ENCODE results near the gene PTPN11. TPM values are rescaled to one million over a fixed set of nuclear protein-coding genes. Genes with fewer than 3 reads are reported as not detected.

Gene PTPN11
- total RNA-seq, 2 experiments from 2014 or later, result 44.6 to 46.4 TPM

DNA sequence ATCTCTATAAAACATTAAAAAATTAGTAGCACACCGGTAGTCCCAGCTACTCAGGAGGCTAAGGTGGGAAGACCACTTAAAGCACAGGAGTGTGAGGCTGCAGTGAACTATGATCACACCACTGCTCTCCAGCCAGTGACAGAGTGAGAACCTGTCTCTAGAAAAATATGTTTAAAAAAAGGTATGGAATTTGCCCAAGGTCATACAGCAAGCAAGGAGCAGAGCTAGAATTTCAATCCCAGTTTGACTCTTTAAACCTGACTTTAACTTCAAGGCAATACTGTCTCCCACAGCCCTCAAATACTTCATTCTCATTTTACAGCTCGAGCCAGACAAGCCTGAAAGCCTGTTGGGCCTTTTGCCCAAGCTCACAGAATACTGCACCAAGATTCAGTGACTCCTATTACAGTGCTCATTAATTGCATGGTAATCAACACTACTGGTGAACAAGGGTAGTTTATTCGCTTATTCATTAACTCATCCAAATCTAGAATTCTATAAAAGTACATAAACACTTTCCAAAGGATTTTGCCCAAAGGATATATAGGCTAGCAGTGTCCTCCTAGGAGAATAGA, 44.5 kb upstream of the PTPN11 start:
- ATAC-seq (ENCODE audit: poor library complexity) (no peak), DNase-seq (no peak)
- Mint-ChIP-seq H3K27me3 (no peaks in the 10 kb centered on the region), H3K4me1 (ENCODE audit: low read depth) (peaks cover 25% of the 10 kb centered on the region), H3K27ac (no peak overlapping the region), H3K36me3 (ENCODE audit: low read depth) (no peaks in the 10 kb centered on the region), H3K4me3 (no peak overlapping the region), H3K9me3 (no peaks in the 10 kb centered on the region)
- no peaks in the 10 kb centered on the region for H3K27me3 ChIP-seq (ENCODE audit: control insufficient read depth in 1 of 2, insufficient read depth in 2 of 2, low read length in 2 of 2)
- intact Hi-C loops (cut with DNase I, micrococcal nuclease), result no loop called here
- TF ChIP-seq, protein P1, sequence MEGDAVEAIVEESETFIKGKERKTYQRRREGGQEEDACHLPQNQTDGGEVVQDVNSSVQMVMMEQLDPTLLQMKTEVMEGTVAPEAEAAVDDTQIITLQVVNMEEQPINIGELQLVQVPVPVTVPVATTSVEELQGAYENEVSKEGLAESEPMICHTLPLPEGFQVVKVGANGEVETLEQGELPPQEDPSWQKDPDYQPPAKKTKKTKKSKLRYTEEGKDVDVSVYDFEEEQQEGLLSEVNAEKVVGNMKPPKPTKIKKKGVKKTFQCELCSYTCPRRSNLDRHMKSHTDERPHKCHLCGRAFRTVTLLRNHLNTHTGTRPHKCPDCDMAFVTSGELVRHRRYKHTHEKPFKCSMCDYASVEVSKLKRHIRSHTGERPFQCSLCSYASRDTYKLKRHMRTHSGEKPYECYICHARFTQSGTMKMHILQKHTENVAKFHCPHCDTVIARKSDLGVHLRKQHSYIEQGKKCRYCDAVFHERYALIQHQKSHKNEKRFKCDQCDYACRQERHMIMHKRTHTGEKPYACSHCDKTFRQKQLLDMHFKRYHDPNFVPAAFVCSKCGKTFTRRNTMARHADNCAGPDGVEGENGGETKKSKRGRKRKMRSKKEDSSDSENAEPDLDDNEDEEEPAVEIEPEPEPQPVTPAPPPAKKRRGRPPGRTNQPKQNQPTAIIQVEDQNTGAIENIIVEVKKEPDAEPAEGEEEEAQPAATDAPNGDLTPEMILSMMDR (IDR thresholded peaks at IDR 0.05), result no peak
- H3K4me3 ChIP-seq (ENCODE audit: low read length), result no peak overlapping the region
- H3K27ac ChIP-seq (ENCODE audit: low read depth in 1 of 2, low read length in 2 of 2), result no peak overlapping the region
- CTCF ChIA-PET, result no interaction called here
- POLR2A ChIA-PET, result no interaction called here
- H3K4me1 ChIP-seq (ENCODE audit: insufficient read depth, low read length), result no peaks in the 10 kb centered on the region
- H3K36me3 ChIP-seq (ENCODE audit: insufficient read depth, low read length), result no peaks in the 10 kb centered on the region
- no peaks in the 10 kb centered on the region for H3K9me3 ChIP-seq (ENCODE audit: control insufficient read depth in 1 of 2, insufficient read depth in 1 of 2, low read length in 2 of 2)

DNA sequence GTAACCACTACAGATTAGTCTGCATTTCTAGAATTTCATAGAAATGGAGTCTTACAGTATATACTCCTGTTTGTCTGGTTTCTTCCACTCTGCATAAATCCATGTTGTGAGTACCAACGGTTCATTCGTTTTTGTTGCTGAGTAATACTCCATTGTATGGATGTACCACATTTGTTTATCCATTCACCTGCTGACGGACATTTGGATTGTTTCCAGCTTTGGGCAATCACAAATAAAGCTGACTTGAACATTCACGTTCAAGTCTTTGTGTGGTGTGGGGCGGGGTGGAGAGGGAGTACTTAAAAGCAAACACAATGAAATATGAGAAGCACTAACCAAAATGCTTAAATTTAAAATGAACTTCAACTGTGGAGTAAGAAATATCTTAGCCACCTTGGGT, 43.6 kb upstream of the PTPN11 start:
- no peaks in the 10 kb centered on the region for H3K36me3 ChIP-seq (ENCODE audit: insufficient read depth, low read length)
- Mint-ChIP-seq H3K4me1 (ENCODE audit: low read depth) (peaks cover 24% of the 10 kb centered on the region), H3K27ac (no peak overlapping the region), H3K27me3 (no peaks in the 10 kb centered on the region), H3K9me3 (no peaks in the 10 kb centered on the region), H3K4me3 (no peak overlapping the region), H3K36me3 (ENCODE audit: low read depth) (no peaks in the 10 kb centered on the region)
- no peak for DNase-seq
- TF ChIP-seq, protein P1 (IDR thresholded peaks at IDR 0.05), result no peak
- H3K27me3 ChIP-seq (ENCODE audit: control insufficient read depth in 1 of 2, insufficient read depth in 2 of 2, low read length in 2 of 2), result no peaks in the 10 kb centered on the region
- ATAC-seq (ENCODE audit: poor library complexity), result no peak
- H3K4me1 ChIP-seq (ENCODE audit: insufficient read depth, low read length), result no peaks in the 10 kb centered on the region
- POLR2A ChIA-PET, result no interaction called here
- intact Hi-C loops (cut with DNase I, micrococcal nuclease), result no loop called here
- H3K4me3 ChIP-seq (ENCODE audit: low read length), result no peak overlapping the region
- CTCF ChIA-PET, result no interaction called here
- H3K27ac ChIP-seq (ENCODE audit: low read depth in 1 of 2, low read length in 2 of 2), result no peak overlapping the region
- H3K9me3 ChIP-seq (ENCODE audit: control insufficient read depth in 1 of 2, insufficient read depth in 1 of 2, low read length in 2 of 2), result no peaks in the 10 kb centered on the region

DNA sequence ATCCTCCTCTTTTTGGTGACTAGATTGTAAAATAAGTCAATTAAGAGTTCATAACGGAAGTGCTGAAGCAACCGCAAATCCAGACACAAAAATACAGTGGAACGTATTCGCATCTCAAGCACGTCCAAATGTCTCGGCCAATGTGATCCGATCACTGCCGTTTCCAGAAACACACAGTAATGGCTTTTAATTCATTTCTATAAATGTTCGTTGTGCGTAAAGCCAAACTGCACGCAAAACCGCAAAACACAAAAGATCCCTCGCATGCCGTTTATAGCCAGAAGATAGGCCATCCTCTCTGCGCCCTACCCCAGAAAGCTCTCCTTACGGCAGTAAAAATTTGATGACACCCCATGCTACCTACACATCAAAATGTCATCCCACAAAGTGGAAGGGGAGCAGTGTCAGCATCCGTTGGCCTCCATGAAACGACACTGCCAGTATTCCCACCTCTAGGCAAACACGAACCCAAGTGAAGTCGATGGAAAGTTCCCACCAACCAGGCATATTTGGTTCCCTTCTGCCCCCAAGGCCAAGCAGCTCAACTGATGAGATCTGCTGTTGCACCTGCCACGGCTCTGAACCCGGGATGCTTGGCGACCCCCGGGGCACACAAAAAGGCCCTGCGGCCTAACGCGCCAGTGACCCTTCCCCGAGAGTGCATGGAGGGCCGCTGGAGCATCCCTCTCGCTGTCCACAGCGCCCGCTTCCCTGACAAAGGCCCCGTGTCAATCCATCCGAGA, 37.9 kb upstream of the PTPN11 start:
- Histone ChIP-seq H3K9me3 (ENCODE audit: control insufficient read depth in 1 of 2, insufficient read depth in 1 of 2, low read length in 2 of 2) (no peaks in the 10 kb centered on the region), H3K27ac (ENCODE audit: low read depth in 1 of 2, low read length in 2 of 2) (no peak overlapping the region), H3K4me3 (ENCODE audit: low read length) (peak overlapping the region; percentile 81), H3K27me3 (ENCODE audit: control insufficient read depth in 1 of 2, insufficient read depth in 2 of 2, low read length in 2 of 2) (no peaks in the 10 kb centered on the region), H3K4me1 (ENCODE audit: insufficient read depth, low read length) (peaks cover 19% of the 10 kb centered on the region), H3K36me3 (ENCODE audit: insufficient read depth, low read length) (no peaks in the 10 kb centered on the region)
- DNase-seq, result no peak
- Mint-ChIP-seq H3K9me3 (no peaks in the 10 kb centered on the region), H3K36me3 (ENCODE audit: low read depth) (peaks cover 4% of the 10 kb centered on the region), H3K4me1 (ENCODE audit: low read depth) (peaks cover 28% of the 10 kb centered on the region), H3K27ac (peak overlapping the region; percentile 85), H3K4me3 (peak overlapping the region; percentile 98), H3K27me3 (no peaks in the 10 kb centered on the region)
- ChIA-PET POLR2A (no interaction called here), CTCF (no interaction called here)
- no peak for ATAC-seq (ENCODE audit: poor library complexity)
- TF ChIP-seq, protein P1 (IDR thresholded peaks at IDR 0.05), result no peak
- intact Hi-C loops (cut with DNase I, micrococcal nuclease), result loop anchor here in 1 of 2 experiments (5.0 to 10.0 kb wide), 3 partner anchors 274 to 696 kb away; partner anchors contain the start of genes ACAD10, BRAP, ERP29 and NAA25

Measured in CD4-positive, alpha-beta T cell (primary cell).